Neural progenitor cell (in vitro differentiated cells): ENCODE data around the gene COL7A1.

Experiments used
- EZH2 ChIP-seq: fragments of 200-600 bp; sonication (generic); IDR thresholded peaks from 2 replicates; pipeline ENCODE4 v1.6.1; 2017; ENCODE audit warnings: antibody characterized with exemption, mild to moderate bottlenecking, moderate library complexity
- EZH2phosphoT487 ChIP-seq: fragments of 200-600 bp; sonication (generic); IDR thresholded peaks from 2 replicates; pipeline ENCODE4 v1.6.1; 2017; ENCODE audit warnings: antibody characterized with exemption
- TF ChIP-seq, protein P1 (sequence below): fragments of 200-600 bp; sonication (generic); IDR thresholded peaks from 2 replicates; pipeline ENCODE4 v1.5.1; 2017; ENCODE audit warnings: antibody characterized with exemption, mild to moderate bottlenecking

DNA sequence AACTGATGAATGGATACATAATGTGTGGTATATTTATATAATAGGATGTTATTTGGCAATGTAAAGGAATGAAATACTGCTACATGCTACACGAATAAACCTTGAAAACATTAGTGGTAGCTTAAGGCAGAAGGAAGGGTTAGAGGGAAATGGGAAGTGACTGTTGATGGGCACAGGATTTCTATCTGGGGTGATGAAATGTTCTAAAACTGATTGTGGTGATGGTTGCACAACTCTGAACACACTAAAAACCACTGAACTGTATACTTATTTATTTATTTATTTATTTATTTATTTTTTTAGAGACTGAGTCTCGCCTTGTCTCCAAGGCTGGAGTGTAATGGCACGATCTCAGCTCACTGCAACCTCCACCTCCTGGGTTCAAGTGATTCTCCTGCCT, 66.4 kb downstream of the COL7A1 start:
- TF ChIP-seq, protein P1, sequence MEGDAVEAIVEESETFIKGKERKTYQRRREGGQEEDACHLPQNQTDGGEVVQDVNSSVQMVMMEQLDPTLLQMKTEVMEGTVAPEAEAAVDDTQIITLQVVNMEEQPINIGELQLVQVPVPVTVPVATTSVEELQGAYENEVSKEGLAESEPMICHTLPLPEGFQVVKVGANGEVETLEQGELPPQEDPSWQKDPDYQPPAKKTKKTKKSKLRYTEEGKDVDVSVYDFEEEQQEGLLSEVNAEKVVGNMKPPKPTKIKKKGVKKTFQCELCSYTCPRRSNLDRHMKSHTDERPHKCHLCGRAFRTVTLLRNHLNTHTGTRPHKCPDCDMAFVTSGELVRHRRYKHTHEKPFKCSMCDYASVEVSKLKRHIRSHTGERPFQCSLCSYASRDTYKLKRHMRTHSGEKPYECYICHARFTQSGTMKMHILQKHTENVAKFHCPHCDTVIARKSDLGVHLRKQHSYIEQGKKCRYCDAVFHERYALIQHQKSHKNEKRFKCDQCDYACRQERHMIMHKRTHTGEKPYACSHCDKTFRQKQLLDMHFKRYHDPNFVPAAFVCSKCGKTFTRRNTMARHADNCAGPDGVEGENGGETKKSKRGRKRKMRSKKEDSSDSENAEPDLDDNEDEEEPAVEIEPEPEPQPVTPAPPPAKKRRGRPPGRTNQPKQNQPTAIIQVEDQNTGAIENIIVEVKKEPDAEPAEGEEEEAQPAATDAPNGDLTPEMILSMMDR = no peak
- TF ChIP-seq EZH2 = no peak
- no peak for TF ChIP-seq EZH2phosphoT487
